Right ventricle myocardium inferior (tissue), 1 donor: ENCODE data around the gene DSCAM. TPM values are rescaled to one million over a fixed set of nuclear protein-coding genes. Genes with fewer than 3 reads are reported as not detected.
"Not testable (repeated sequence)": the region's sequence is repeated elsewhere in the genome, so short reads cannot be mapped to it uniquely, and the experiment has no call there.

Experiments
- ATAC-seq: fragments of 200-7000 bp; cut with Tn5 transposase; one replicate; pipeline ENCODE4 v1.9.1; 2020; ENCODE audit warnings: mild to moderate bottlenecking, moderate library complexity
- DNase-seq: peaks from one replicate; pipeline ENCODE4 v3.0.0; 2021; ENCODE audit errors: missing footprints
- intact Hi-C: fragments of 100-400 bp; cut with DNase I; formaldehyde crosslinking; loops from one replicate; pipeline ENCODE4 v1.11.0; 2022
- long read RNA-seq: library from polyadenylated mRNA; unstranded; transcript quantifications from one replicate; pipeline ENCODE4 v2.0.0, GENCODE V29; 2021
- total RNA-seq: library from RNA; stranded (reverse); fragmentation: NEBNext Ultra II Directional; extraction: Animal tissue kit (Norgen Biotek cat#: 25700); gene quantifications from one replicate; pipeline ENCODE4 v1.2.1, GENCODE V29; 2021
- donor health status: DM: no; HTN: yes; CAD: no; lungs with severe emphysema.

DSCAM gene, protein sequence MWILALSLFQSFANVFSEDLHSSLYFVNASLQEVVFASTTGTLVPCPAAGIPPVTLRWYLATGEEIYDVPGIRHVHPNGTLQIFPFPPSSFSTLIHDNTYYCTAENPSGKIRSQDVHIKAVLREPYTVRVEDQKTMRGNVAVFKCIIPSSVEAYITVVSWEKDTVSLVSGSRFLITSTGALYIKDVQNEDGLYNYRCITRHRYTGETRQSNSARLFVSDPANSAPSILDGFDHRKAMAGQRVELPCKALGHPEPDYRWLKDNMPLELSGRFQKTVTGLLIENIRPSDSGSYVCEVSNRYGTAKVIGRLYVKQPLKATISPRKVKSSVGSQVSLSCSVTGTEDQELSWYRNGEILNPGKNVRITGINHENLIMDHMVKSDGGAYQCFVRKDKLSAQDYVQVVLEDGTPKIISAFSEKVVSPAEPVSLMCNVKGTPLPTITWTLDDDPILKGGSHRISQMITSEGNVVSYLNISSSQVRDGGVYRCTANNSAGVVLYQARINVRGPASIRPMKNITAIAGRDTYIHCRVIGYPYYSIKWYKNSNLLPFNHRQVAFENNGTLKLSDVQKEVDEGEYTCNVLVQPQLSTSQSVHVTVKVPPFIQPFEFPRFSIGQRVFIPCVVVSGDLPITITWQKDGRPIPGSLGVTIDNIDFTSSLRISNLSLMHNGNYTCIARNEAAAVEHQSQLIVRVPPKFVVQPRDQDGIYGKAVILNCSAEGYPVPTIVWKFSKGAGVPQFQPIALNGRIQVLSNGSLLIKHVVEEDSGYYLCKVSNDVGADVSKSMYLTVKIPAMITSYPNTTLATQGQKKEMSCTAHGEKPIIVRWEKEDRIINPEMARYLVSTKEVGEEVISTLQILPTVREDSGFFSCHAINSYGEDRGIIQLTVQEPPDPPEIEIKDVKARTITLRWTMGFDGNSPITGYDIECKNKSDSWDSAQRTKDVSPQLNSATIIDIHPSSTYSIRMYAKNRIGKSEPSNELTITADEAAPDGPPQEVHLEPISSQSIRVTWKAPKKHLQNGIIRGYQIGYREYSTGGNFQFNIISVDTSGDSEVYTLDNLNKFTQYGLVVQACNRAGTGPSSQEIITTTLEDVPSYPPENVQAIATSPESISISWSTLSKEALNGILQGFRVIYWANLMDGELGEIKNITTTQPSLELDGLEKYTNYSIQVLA (N-terminal part only)
- not detected for total RNA-seq
- long read RNA-seq: 0 reads

DNA sequence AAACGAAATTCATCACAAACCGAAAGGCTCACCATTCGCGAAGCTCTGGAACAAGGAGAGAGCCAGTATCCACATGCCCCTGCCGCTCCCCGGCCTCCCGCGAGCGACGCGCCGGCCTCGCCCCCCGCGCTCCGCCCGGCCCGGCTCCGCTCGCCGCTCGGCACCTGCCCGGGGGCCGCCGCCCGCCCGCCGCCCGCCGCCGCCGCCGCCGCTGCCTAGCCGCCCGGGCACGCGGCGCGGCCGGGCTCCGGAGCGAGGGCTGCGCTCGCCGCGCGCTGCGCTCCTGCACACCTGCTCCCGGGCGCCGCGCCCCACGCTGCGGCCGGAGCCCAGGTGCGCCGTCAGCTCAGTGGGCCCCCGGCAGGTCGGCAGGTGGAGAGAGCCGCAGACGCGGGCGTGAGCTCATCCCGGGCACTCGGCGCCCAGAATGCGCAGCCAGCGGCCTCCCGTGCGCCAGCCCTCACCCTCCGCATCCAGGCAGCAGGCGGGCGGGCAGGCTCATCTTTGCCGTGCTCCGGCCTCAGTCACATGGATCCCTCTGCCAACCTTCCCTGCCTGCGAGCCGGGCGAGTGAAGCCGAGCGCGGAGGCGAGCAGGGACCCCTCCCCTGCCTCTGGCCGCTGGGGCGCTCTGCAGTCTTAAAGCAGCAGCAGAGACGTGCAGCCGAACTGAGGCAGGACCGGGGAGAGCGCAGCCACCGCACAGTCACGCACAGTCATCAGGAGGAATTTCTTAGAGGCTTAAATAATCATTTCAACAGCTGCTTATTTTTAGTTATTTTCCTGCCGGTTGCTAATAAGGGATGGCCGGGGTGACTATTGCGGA lies at the start of gene DSCAM:
DSCAM (minus strand) TSS at position 572 of the 825 bp plus-strand sequence; CDS start at position 75, 497 bp downstream.
- ATAC-seq: no peak
- no peak for DNase-seq
- intact Hi-C loops: no loop called here

DNA sequence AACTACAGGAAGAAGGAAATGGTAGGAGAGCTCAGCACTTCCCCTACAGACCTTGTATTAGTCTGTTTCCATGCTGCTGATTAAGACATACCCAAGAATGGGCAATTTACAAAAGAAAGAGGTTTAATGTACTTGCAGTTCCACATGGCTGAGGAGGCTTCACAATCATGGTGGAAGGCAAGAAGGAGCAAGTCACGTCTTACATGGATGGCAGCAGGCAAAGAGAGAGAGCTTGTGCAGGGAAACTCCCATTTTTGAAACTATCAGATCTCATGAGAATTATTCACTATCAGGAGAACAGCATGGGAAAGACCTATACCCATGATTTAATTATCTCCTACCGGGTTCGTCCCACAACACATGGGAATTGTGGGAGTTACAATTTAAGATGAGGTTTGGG lies 48.7 kb upstream of the DSCAM start:
- ATAC-seq, DNase-seq, intact Hi-C loops: not testable (repeated sequence)

DNA sequence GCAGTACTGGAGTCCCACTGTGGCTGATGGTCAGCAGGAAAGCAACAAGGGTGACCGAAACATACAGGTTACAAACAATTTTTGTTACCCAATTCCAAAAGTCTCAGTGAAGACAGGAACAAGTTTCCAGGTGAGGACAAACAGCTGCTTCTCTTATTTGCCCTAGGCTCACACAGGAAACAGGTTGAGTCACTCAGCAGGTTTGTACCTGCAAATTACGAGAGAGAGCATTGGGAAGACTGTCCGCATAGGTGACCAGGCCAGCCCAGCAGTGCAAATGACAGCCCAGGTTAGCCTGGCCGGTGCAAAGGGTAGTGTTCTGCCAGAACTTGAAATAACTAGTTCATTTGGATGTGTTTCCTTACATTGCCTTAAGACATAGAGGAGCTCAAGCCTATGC lies 40.0 kb upstream of the DSCAM start:
- DNase-seq: no peak
- intact Hi-C loops: no loop called here
- no peak for ATAC-seq

DNA sequence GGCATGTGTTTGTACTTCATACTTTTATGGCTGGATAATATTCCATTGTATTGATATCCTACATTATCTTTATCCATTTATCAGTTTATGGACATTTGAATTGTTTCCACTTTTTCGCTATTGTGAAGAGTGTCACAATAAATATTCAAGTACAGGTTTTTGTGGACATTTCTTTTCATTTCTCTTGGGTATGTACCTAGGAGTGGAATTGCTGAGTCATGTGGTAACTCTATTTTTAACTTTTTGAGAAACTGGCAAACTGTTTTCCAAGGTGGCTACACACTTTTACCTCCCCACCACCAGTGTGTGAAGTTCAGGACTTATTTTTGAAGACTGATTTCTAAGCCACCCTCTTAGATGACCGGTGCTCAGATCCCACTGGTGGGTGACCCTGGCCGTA lies 39.0 kb upstream of the DSCAM start:
- ATAC-seq (no peak), DNase-seq (no peak)
- intact Hi-C loops: no loop called here

DNA sequence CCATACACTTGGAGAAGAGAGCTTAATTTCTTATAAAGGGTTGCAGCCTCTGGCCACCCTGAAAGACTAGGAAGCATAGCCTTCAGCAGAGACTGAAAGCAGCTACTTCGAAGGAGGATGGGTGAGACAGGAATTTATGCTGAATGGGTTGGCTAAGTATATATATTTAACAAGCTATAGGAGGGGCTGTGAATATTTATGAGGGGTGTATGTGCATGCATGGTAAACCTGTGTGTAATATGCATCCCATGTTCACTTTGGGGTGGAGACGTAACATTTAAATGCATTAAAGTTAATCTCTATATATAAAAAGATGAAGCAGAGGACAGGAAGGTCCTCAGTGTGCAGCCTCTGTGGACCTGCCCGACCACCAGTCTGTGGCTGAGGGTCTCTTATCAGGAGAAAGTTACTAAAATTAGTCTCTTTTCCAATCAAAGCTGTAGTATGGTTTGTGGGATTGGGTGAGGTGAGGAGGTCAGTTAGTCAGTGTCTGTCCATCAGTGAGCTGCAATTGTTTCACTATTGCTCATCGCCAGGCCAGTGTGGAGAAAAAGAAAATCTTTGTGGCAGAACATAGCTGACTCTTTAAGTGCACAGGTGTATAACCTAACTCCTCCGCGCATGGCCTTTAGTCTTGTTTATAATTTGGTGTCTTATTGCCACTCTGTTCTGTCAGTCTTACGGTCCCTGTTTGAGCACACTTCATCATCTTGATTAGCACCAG lies 35.4 kb upstream of the DSCAM start:
- no peak for DNase-seq
- ATAC-seq: no peak
- intact Hi-C loops: no loop called here

DNA sequence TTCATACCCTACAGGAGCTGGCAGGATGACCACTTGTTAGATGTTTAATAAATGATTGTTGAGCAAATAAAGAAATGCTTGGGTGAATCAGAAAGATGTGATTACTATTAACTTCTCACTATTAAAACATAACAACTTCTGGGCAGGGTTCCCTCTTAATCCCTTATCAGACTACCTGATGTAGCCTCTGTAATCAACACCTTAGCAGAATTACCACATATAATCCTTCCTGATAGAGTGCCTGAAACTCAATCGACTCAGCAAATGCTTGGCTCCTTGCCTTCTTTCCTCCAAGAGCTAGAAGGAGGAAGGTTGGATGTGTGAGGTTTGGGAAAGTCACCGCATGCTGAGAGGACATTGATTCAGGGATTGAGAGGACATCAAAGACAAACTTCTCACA lies 34.8 kb upstream of the DSCAM start:
- intact Hi-C loops: no loop called here
- no peak for ATAC-seq
- DNase-seq: no peak

DNA sequence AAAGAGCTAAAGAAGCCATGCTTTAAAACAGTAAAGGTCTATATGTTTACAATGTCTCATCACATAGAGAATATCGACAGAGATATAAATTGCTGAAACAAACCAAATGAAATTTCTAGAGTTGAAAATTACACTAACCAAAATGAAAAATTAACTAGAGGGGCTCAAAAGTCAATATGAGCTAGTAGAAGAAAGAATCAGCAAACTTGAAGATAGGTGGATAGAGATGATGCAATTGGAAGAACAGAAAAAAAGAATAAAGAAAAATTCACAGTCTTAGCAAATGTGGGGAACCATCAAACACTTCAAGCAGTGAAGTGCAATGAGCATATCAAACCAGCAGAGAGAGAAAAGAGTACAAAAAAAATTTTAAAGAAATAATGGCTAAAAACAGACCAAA lies 24.1 kb upstream of the DSCAM start:
- DNase-seq: no peak
- intact Hi-C loops: no loop called here
- no peak for ATAC-seq

DNA sequence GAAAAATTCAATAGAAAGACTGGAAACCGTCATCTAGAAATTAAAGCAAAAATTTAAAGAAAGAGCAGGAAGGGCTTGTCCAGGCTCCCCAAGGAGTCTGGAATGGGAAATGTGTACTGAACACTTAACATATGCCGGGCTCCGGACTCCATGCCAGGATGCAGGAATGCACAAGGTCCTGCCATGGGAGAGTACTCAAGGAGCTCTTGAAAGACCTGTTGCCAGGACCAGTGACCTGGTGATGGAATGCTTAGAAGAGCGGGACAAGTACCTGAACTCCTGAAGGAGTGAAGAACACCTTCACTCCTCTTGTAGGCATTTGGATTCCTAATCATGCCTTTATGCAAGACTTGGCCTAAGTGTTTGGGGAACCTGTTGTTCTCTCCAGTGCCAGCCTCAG lies 16.9 kb upstream of the DSCAM start:
- intact Hi-C loops: no loop called here
- DNase-seq (no peak), ATAC-seq (no peak)

DNA sequence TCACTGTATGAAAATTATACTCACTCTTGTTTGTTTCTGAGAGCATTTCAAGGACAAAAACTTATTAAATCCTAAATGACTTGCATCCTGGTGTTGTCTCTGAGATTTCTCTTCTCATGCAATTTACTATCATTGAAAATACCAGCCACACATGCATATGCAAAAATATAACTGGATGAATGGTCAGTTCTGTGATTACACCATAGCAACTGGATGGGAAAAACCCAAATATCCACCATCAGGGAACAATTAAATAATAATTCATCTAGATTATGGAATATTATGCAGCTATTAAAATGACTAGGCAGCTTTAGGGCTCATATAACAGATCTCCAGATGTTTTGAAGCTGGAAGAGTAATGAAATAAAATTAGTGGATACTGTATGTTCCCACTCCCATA lies 11.6 kb upstream of the DSCAM start:
- ATAC-seq (no peak), DNase-seq (no peak)
- intact Hi-C loops: no loop called here

DNA sequence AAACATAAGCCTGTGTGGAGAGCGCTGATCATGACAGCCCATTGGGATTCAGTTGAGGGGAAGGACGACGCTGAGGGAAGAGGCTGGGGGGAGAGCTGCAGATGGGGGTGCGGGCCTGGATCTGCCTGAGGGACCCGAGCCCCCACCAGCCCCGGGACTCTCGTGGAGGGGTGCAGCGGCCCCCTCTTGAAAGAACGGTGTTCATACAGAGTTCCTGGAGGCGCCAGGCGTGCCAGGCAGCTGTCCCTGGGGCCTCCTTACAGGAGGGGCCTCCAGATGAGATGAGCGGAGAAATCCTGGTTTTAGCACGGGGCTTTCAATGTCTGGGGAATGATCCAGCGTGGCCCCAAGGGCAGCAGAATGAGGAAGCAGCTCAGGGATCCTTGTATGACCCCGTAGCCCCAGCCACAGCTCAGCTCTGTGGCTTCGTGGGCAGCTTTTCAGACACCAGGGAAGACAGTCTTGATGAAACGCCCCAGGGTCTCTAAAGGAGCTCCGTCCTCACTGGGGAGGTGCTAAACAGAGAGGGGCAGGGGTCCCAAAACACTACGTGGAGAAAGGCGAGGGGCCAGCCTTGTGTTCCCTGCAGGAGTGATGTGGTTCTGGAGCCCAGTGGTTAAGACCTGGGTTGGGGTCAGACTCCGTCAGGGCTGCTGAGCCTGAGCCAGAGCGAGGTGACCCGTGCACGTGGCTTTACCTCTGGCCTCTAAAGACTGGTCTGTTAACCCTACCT lies 7.2 kb upstream of the DSCAM start:
- ATAC-seq: no peak
- peak; percentile 67 for DNase-seq
- intact Hi-C loops: no loop called here

DNA sequence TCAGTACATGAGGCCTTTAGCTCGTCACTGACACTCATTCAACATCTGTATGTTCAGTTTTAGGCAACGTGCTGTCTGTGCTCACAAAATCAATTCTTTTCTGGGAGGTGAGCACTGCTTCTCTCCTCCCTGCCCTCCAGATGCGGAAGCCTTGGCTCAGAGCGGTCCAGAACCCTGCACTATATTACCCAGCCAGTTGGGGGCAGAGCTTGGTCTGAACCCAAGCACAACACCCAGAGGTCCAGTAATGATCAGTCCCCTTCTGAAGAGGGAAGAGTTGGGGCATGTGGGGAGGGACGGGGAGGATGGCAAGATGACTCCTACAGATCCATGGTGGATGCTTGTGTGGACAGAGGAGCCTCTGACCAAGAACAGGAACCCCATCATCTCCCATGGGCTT lies 5.6 kb upstream of the DSCAM start:
- ATAC-seq: no peak
- DNase-seq: no peak
- intact Hi-C loops: no loop called here

DNA sequence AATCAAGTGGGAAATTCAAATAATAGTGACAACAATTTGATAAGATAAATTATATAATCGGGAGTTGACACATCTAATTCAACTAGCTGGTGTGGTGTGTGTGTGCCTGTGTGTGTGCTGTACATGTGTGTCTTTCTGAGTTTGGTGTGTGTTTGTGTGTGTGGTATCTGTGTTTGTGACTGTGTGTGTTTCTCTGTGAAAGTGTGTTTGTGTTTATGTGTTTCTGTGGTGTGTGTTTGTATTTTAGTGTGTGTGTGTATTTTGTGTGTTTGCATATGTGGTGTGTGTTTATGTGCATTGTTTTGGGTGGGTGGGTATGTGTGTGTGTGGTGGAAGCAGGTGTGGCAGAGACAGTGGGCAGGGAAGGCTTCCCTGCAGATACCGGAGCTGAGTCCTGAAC lies 4.8 kb upstream of the DSCAM start:
- intact Hi-C loops: no loop called here
- no peak for DNase-seq
- no peak for ATAC-seq

DNA sequence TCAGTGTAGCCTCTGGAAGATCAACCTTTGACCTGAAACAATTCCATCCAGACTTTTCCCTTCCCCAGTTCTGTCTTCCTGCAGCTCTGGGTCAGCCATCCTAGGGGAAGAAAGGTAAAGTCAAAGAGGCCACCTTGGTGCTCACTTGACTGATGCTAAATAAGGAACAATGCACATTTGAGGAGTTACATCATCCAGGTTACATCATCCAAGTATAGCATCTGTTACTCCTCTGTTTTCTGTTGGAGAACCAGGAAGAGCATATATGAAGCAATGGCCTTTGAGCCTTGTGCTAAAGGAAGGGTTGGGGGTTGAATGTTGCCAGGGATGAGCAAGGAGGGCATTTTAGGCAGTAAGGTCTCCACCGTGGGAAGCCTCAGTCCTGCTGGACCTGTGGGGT lies 3.1 kb upstream of the DSCAM start:
- intact Hi-C loops: no loop called here
- no peak for ATAC-seq
- no peak for DNase-seq

DNA sequence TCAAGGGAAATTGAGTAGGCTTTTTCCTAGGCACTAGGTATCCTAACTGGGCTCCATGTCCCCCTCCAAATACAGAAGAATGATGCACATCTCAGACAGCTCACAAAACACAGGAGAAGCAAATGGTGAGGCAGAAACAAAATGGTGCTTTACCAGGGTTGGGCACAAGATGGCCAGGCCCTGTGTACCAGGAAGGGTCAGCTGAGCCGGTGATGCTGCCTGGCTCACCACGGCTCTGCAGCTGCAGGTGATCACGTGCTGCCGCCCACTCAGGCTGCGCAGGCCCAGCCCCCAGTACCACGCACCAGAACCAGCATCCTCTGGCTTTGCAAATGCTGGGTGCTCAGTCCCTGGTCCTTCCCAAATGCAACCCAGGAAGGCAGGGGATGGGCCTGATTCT lies 993 bp upstream of the DSCAM start:
- ATAC-seq: no peak
- intact Hi-C loops: no loop called here
- DNase-seq: no peak

DNA sequence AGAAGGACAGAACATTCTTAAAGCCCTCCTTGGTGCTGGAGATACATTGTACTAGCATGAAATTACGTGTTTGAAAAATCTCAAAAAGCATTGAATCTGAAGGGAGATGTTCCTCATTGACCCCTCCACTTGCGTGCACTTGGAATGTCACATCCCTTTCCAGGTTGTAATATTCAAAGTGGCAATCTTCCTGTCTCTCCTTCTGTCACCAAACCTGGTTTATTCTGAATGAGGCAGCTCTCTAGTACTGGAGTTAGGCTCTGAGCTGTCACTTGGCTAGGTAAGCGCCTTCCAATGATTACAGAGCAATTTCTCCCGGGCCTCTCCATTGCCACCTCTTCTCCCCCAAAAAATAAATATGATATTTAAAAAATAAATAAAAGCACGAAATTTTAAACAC lies 855 bp downstream of the DSCAM start:
- ATAC-seq: no peak
- no peak for DNase-seq
- intact Hi-C loops: no loop called here

DNA sequence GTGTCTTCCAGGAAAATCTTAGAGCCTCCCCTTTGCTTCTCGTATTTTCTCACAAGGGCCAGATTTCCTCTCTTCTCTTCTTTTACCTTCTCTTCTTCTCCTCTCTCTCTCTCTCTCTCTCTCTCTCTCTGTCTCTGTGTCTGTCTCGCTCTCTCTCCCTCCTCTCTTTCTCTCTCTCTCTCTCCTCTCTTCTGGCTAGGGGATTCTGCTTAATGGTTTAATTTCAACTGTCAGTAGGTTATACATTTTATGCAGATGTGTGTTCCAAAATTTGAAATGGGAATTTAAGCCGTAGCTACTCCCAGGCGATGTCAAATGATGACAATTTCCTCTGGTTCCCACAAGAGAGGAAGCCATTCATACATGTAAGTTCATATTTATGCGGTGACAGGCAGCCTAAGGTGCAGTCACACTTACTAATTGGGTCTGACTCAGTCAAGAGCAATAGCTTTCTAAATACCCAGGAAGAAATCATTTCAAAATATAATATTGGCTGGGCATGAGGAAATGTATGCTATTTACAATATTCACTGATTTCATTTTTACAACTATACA lies 1.4 kb downstream of the DSCAM start:
- ATAC-seq (no peak), DNase-seq (no peak)
- intact Hi-C loops: no loop called here

DNA sequence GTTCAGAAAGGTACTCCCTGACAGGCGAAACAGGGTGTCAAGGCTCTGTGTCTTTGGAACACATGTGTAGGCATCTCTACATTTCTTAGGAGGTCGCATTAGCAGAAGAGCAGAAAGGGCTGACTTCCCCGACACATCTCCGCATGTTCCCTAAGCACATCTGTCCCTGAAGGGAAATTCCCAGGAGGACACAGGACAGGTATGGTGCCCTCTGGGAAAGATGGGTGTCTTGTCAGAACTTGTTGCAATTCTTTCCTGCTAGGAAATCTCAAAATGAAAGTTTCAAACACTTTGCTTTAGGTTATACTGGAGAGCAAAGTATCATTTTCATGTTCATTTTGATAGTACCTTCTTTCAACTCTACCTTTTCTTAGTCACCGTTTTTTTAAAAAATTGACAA lies 2.0 kb downstream of the DSCAM start:
- ATAC-seq (no peak), DNase-seq (no peak)
- intact Hi-C loops: loop anchor here (5.0 kb wide), 2 partner anchors 222 to 703 kb away; no protein-coding TSS in a partner anchor
